PFSK-1 (cell line): ENCODE measurements around the gene KRT39.
"Not testable (repeated sequence)": the region's sequence is repeated elsewhere in the genome, so short reads cannot be mapped to it uniquely, and the experiment has no call there.

Experiments used
- FOXP2 ChIP-seq: optimal IDR thresholded peaks from 2 replicates; pipeline ENCODE3; 2011; ENCODE audit warnings: borderline replicate concordance, control low read depth, inconsistent platforms; ENCODE audit not compliant: insufficient read depth; ENCODE audit errors: extremely low read length, extremely low read depth
- POLR2AphosphoS5 ChIP-seq: IDR thresholded peaks from 2 replicates; pipeline ENCODE4 v1.6.1; 2012; ENCODE audit warnings: low read depth, mild to moderate bottlenecking, control low read depth, low read length, moderate library complexity
- REST ChIP-seq, 2 experiments: IDR thresholded peaks; 2 replicates each; pipeline versions ENCODE4 v1.6.1 to v1.8.0; 2011 to 2012; ENCODE audit warnings: low read depth in 2 of 2, low read length in 2 of 2, control low read depth in 1 of 2, inconsistent platforms in 1 of 2, mild to moderate bottlenecking in 1 of 2, moderate library complexity in 1 of 2; ENCODE audit not compliant: insufficient read depth in 1 of 2
- SIN3A ChIP-seq: IDR thresholded peaks from 2 replicates; pipeline ENCODE4 v1.6.1; 2012; ENCODE audit warnings: mild to moderate bottlenecking, low read length, moderate library complexity, borderline replicate concordance; ENCODE audit not compliant: insufficient read depth
- TAF1 ChIP-seq: IDR thresholded peaks from 2 replicates; pipeline ENCODE4 v1.6.1; 2012; ENCODE audit warnings: low read length, control low read depth, borderline replicate concordance; ENCODE audit not compliant: insufficient read depth

Gene KRT39

GRCh38 chr17:41003926-41004325 is 37.2 kb upstream of the KRT39 start:
- no peak for TF ChIP-seq SIN3A

- TF ChIP-seq POLR2AphosphoS5 = no peak
- TF ChIP-seq TAF1 = no peak
- TF ChIP-seq REST (IDR thresholded peaks at IDR 0.05; ENCODE audit: insufficient read depth in 1 of 2, low read depth in 2 of 2, low read length in 2 of 2) = no peak
- TF ChIP-seq FOXP2 = no peak
- TF ChIP-seq SIN3A = no peak
Observed at GRCh38 chr17:41002814-41003213, 36.1 kb upstream of the KRT39 start.

GRCh38 chr17:41001795-41002194 is 35.0 kb upstream of the KRT39 start:
- TF ChIP-seq REST (IDR thresholded peaks at IDR 0.05; ENCODE audit: insufficient read depth in 1 of 2, low read depth in 2 of 2, low read length in 2 of 2) = no peak
- TF ChIP-seq SIN3A = no peak
- TF ChIP-seq TAF1 = no peak
- TF ChIP-seq POLR2AphosphoS5 = no peak
- TF ChIP-seq FOXP2 = no peak

- not testable (repeated sequence) for TF ChIP-seq POLR2AphosphoS5, SIN3A, FOXP2
Observed at GRCh38 chr17:40999563-40999962, 32.8 kb upstream of the KRT39 start, which contains the start of gene KRTAP3-2. KRTAP3-2 (minus strand) TSS chr17:40999906; CDS start chr17:40999853, 53 bp downstream.

GRCh38 chr17:40997361-40997760 is 30.6 kb upstream of the KRT39 start:
- TF ChIP-seq REST (IDR thresholded peaks at IDR 0.05; ENCODE audit: insufficient read depth in 1 of 2, low read depth in 2 of 2, low read length in 2 of 2) (no peak), POLR2AphosphoS5 (no peak), SIN3A (no peak), TAF1 (no peak), FOXP2 (no peak)

GRCh38 chr17:40996829-40997228 is 30.1 kb upstream of the KRT39 start:
- no peak for TF ChIP-seq POLR2AphosphoS5
- TF ChIP-seq SIN3A = no peak
- TF ChIP-seq REST (IDR thresholded peaks at IDR 0.05; ENCODE audit: insufficient read depth in 1 of 2, low read depth in 2 of 2, low read length in 2 of 2) = no peak
- TF ChIP-seq FOXP2 = no peak
- no peak for TF ChIP-seq TAF1
